Gastroesophageal sphincter (tissue), 3 donors: ENCODE data around the gene HSD17B8.

Experiments
- EP300 ChIP-seq: sonication (generic); formaldehyde crosslinking; IDR thresholded peaks from one replicate; pipeline ENCODE4 v1.6.1; 2017; ENCODE audit warnings: antibody characterized with exemption, mild to moderate bottlenecking
- POLR2A ChIP-seq, 2 donors: fragments of 450-650 bp; IDR thresholded peaks; one replicate each; pipeline ENCODE4 v1.6.1; 2017; ENCODE audit warnings: antibody characterized with exemption in 2 of 2, mild to moderate bottlenecking in 2 of 2, moderate library complexity in 1 of 2
- POLR2AphosphoS5 ChIP-seq: sonication (generic); formaldehyde crosslinking; IDR thresholded peaks from one replicate; pipeline ENCODE4 v1.6.1; 2017; ENCODE audit warnings: antibody characterized with exemption
- TF ChIP-seq, protein P1 (sequence below), 4 experiments: fragments of 200-600 bp in 2 of 4; fragments of 450-650 bp in 2 of 4; sonication (generic) in 1 of 4; IDR thresholded peaks; one replicate each; pipeline ENCODE4 v1.5.1; 2017 to 2019; ENCODE audit warnings: antibody characterized with exemption in 4 of 4, mild to moderate bottlenecking in 2 of 4, moderate library complexity in 2 of 4

DNA sequence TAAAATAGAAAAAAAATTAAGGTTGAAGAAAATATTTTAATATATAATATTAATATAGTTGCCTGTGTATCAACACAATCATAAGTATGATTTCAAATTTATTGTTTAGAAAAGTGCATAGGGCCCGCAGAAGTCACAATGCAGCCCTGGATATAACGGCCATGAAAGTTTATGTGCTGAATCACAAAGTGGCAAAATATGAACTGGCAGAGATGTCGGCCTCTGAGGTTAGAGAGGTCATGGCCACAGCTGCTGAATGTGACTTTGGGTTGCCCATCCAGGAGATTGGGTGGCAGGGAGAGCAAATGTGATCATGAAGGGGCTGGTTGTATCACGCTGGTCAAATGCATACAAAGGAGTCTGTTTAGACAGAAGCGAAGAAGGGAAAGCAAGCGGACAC lies 47.9 kb upstream of the HSD17B8 start:
- TF ChIP-seq, protein P1, sequence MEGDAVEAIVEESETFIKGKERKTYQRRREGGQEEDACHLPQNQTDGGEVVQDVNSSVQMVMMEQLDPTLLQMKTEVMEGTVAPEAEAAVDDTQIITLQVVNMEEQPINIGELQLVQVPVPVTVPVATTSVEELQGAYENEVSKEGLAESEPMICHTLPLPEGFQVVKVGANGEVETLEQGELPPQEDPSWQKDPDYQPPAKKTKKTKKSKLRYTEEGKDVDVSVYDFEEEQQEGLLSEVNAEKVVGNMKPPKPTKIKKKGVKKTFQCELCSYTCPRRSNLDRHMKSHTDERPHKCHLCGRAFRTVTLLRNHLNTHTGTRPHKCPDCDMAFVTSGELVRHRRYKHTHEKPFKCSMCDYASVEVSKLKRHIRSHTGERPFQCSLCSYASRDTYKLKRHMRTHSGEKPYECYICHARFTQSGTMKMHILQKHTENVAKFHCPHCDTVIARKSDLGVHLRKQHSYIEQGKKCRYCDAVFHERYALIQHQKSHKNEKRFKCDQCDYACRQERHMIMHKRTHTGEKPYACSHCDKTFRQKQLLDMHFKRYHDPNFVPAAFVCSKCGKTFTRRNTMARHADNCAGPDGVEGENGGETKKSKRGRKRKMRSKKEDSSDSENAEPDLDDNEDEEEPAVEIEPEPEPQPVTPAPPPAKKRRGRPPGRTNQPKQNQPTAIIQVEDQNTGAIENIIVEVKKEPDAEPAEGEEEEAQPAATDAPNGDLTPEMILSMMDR (IDR thresholded peaks at IDR 0.05): no peak
- TF ChIP-seq POLR2AphosphoS5 (no peak), POLR2A (IDR thresholded peaks at IDR 0.05) (no peak), EP300 (no peak)
